NB4 (cell line): ENCODE results near the gene TBC1D25.
A peak's percentile ranks its signal among the peaks of the same experiment; 100 is the strongest.

Experiments
- DNase-seq: peaks from one replicate; pipeline ENCODE4 v3.0.0; 2010; ENCODE audit warnings: low read depth
- H3K4me3 ChIP-seq: one replicate; pipeline ENCODE4 v1.5.1; 2011; ENCODE audit warnings: mild to moderate bottlenecking, low read depth, low read length, moderate library complexity
- MYC ChIP-seq: IDR thresholded peaks from 2 replicates; pipeline ENCODE4 v1.6.1; 2011; ENCODE audit warnings: low read depth, low read length
- POLR2A ChIP-seq: IDR thresholded peaks from 2 replicates; pipeline ENCODE4 v1.6.1; 2011; ENCODE audit warnings: mild to moderate bottlenecking; ENCODE audit not compliant: insufficient read length; ENCODE audit errors: extremely low read depth
- TF ChIP-seq, protein P1 (sequence below): IDR thresholded peaks from one replicate; pipeline ENCODE4 v1.5.1; 2012; ENCODE audit warnings: low read depth, low read length
- TF ChIP-seq, protein P2 (sequence below): IDR thresholded peaks from 2 replicates; pipeline ENCODE4 v1.6.1; 2011; ENCODE audit warnings: low read depth, low read length

TBC1D25 gene

DNA sequence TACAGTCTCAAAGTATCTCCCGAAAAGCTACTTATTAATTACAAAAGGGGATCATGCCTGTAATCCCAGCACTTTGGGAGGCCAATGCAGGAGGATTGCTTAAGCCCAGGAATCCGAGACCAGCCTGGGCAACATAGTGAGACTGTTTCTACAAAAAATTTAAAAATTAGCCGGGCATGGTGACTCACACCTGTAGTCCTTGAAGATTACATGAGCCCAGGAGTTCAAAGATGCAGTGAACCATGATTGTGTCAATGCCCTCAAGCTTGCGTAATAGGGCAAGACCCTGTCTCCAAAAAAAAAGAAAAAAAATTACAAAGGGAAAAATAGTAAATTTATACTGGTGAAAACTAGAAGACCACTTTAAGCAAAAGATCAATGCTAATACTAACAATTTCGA is 34.0 kb upstream of the TBC1D25 start:
- TF ChIP-seq, protein P1, sequence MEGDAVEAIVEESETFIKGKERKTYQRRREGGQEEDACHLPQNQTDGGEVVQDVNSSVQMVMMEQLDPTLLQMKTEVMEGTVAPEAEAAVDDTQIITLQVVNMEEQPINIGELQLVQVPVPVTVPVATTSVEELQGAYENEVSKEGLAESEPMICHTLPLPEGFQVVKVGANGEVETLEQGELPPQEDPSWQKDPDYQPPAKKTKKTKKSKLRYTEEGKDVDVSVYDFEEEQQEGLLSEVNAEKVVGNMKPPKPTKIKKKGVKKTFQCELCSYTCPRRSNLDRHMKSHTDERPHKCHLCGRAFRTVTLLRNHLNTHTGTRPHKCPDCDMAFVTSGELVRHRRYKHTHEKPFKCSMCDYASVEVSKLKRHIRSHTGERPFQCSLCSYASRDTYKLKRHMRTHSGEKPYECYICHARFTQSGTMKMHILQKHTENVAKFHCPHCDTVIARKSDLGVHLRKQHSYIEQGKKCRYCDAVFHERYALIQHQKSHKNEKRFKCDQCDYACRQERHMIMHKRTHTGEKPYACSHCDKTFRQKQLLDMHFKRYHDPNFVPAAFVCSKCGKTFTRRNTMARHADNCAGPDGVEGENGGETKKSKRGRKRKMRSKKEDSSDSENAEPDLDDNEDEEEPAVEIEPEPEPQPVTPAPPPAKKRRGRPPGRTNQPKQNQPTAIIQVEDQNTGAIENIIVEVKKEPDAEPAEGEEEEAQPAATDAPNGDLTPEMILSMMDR = no peak
- TF ChIP-seq POLR2A = no peak
- TF ChIP-seq MYC = no peak
- TF ChIP-seq, protein P2, sequence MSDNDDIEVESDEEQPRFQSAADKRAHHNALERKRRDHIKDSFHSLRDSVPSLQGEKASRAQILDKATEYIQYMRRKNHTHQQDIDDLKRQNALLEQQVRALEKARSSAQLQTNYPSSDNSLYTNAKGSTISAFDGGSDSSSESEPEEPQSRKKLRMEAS = no peak
- peak; percentile 25 for DNase-seq
- H3K4me3 ChIP-seq = no peak overlapping the region

GRCh38 chrX:48507246-48507645 is 32.3 kb upstream of the TBC1D25 start:
- TF ChIP-seq POLR2A = no peak
- TF ChIP-seq, protein P1 = no peak
- H3K4me3 ChIP-seq = no peak overlapping the region
- DNase-seq = no peak

DNA sequence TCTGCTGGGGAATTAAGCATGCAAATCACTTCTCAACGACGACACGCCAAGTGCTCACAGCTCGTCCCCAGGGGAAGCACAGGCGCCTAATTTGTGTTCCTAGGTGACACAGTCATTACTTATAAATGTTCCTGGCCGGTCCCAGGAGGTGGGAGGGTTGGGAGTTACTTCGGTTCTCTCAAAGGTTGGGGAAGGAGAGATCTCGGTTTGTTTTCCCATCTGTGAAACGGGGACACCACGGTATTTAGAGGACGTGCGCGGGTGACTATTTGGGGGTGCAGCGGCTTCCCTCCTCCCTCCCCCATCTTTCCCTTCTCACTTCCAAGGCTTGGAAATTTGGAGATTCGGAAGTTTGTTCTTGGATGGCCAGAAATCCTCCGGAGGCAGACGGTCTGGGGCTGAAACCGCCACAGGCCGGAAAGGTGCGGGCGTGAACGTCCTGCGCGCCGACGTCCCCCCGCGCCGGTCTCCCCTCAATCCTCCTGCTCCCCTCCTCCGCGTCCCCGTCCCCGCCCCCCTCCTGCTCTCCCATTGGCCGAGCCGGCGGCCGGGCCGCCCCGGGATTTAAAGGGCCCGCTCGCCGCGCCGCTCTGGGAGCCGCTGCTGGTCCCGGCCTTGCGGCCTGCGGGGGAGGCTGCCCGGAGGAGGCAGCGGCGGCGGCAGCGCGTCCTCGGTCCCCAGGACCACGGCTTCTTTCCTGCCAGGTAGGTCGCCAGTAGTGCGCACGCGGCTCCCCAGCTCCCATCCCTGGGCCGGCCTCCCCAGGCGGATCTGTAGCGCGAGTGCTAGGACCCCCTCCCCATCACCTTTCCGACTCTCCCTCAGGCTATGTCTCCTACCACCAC is 30.9 kb upstream of the TBC1D25 start, which contains the start of gene PORCN:
Gene PORCN, plus strand, starts transcription at position 593 of the 845 bp plus-strand sequence. CDS start 829 bp downstream, outside the sequence.
- TF ChIP-seq, protein P2 = no peak
- no peak for TF ChIP-seq MYC
- peak; percentile 66 for TF ChIP-seq POLR2A
- TF ChIP-seq, protein P1 = no peak
- DNase-seq = peak; percentile 85

GRCh38 chrX:48509245-48509590 is 30.3 kb upstream of the TBC1D25 start:
- TF ChIP-seq MYC (no peak), POLR2A (no peak)
- TF ChIP-seq, protein P1 = no peak
- TF ChIP-seq, protein P2 = no peak

More for the DNA sequence above, 30.9 kb upstream of the TBC1D25 start, which contains the start of gene PORCN:
- H3K4me3 ChIP-seq = peak within 1 kb of the TSS; percentile 80

GRCh38 chrX:48509619-48510018 is 29.9 kb upstream of the TBC1D25 start:
- H3K4me3 ChIP-seq = no peak overlapping the region
- no peak for DNase-seq
- TF ChIP-seq, protein P1 = no peak
- TF ChIP-seq MYC = no peak
- no peak for TF ChIP-seq POLR2A
- TF ChIP-seq, protein P2 = no peak

More at GRCh38 chrX:48509245-48509590, 30.3 kb upstream of the TBC1D25 start:
- DNase-seq = no peak
- peak overlapping the region; percentile 49 for H3K4me3 ChIP-seq
